HepG2 (cell line): Measurements from ENCODE around the gene NOM1. TPM values are rescaled to one million over a fixed set of nuclear protein-coding genes. Genes with fewer than 3 reads are reported as not detected.

Experiments
- ATAC-seq: fragments of 200-7000 bp; cut with Tn5 transposase; 3 replicates; pipeline ENCODE4 v1.9.1; 2020; ENCODE audit warnings: mild to moderate bottlenecking, moderate library complexity
- BruUV-seq: library from RNA; stranded (reverse); fragments of 400-500 nt; replicated peaks from 2 replicates; lab custom pipeline; 2021; lab: Mats Ljungman, UMichigan
- CTCF ChIA-PET: fragments of 300-600 bp; formaldehyde crosslinking; extraction: SDS; loops from one replicate; lab custom pipeline; 2021; ENCODE audit warnings: low total read pairs, inconsistent platforms, low intra/inter-chr PET ratio; lab: Yijun Ruan, JAX
- POLR2A ChIA-PET: fragments of 350-600 bp; sonication (Branson Sonifier 250); formaldehyde crosslinking; loops from one replicate; lab custom pipeline; 2020; ENCODE audit warnings: antibody characterized with exemption, inconsistent platforms; lab: Yijun Ruan, JAX
- DNase-seq: peaks from one replicate; pipeline ENCODE4 v3.0.0-alpha.2; 2015; ENCODE audit warnings: low spot score
- FAIRE-seq: peaks from 3 replicates; lab custom pipeline; 2011; peaks lifted over from hg19 to GRCh38; lab: Jason Lieb, UNC
- H2AFZ ChIP-seq: one replicate; pipeline ENCODE4 v1.6.1; 2011; ENCODE audit warnings: low read length, inconsistent platforms
- H3K27ac ChIP-seq: fragments of 300-600 bp; 3 replicates; pipeline ENCODE4 v1.8.0; 2011; ENCODE audit warnings: mixed run types, mild to moderate bottlenecking, mixed read lengths, low read length, inconsistent platforms; ENCODE audit not compliant: insufficient read depth; ENCODE audit errors: extremely low read length
- H3K27me3 ChIP-seq, 2 experiments: fragments of 200-600 bp in 1 of 2; 2 replicates in 1 of 2; 3 replicates in 1 of 2; pipeline versions ENCODE4 v1.6.0 to v1.8.0; 2011; ENCODE audit warnings: low read length in 2 of 2, mild to moderate bottlenecking in 2 of 2, moderate library complexity in 2 of 2, inconsistent platforms in 1 of 2; ENCODE audit not compliant: insufficient read depth in 2 of 2, control insufficient read depth in 1 of 2
- H3K36me3 ChIP-seq, 2 experiments: fragments of 200-600 bp in 1 of 2; replicated peaks in 1 of 2; 2 replicates in 1 of 2; 3 replicates in 1 of 2; pipeline versions ENCODE4 v1.5.1 to v1.8.0; 2011; ENCODE audit warnings: low read length in 2 of 2, inconsistent platforms in 1 of 2; ENCODE audit not compliant: insufficient read depth in 2 of 2, control insufficient read depth in 1 of 2
- H3K4me1 ChIP-seq: 2 replicates; pipeline ENCODE4 v1.5.1; 2012; ENCODE audit warnings: low read length, inconsistent platforms; ENCODE audit not compliant: insufficient read depth
- H3K4me2 ChIP-seq: 2 replicates; pipeline ENCODE4 v1.6.0; 2011; ENCODE audit warnings: low read depth, low read length, inconsistent platforms
- H3K4me3 ChIP-seq, 3 experiments: fragments of 200-600 bp in 1 of 3; sonication (generic), shearing (Covaris generic) in 1 of 3; replicated peaks in 1 of 3; 2 replicates each; pipeline ENCODE4 v1.5.1; 2011 to 2016; ENCODE audit warnings: low read length in 3 of 3, inconsistent platforms in 2 of 3, low read depth in 2 of 3, mild to moderate bottlenecking in 2 of 3, control low read depth in 1 of 3, mixed read lengths in 1 of 3; ENCODE audit not compliant: insufficient read depth in 1 of 3
- H3K79me2 ChIP-seq: one replicate; pipeline ENCODE4 v1.6.1; 2011; ENCODE audit warnings: low read length, inconsistent platforms; ENCODE audit not compliant: insufficient read depth
- H3K9ac ChIP-seq: 2 replicates; pipeline ENCODE4 v1.6.0; 2011; ENCODE audit warnings: mild to moderate bottlenecking, low read depth, low read length, inconsistent platforms; ENCODE audit not compliant: insufficient read depth
- H3K9me3 ChIP-seq: 2 replicates; pipeline ENCODE4 v1.5.1; 2012; ENCODE audit warnings: mild to moderate bottlenecking, low read length
- H4K20me1 ChIP-seq: 2 replicates; pipeline ENCODE4 v1.6.0; 2011; ENCODE audit warnings: inconsistent platforms, mild to moderate bottlenecking, low read length, moderate library complexity; ENCODE audit not compliant: insufficient read depth
- ATF1 ChIP-seq: IDR thresholded peaks from 2 replicates; pipeline ENCODE4 v1.6.1; 2016; ENCODE audit warnings: mild to moderate bottlenecking, control low read depth
- GMEB2 ChIP-seq: IDR thresholded peaks from 2 replicates; pipeline ENCODE4 v1.6.1; 2016; ENCODE audit warnings: missing biosample characterization, missing genetic modification reagents, low read depth
- HDAC6 ChIP-seq: fragments of 200-600 bp; sonication (generic); IDR thresholded peaks from 2 replicates; pipeline ENCODE4 v1.7.0; 2017; ENCODE audit warnings: mild to moderate bottlenecking, antibody characterized with exemption, low read length, low read depth
- KDM6A ChIP-seq: IDR thresholded peaks from 2 replicates; pipeline ENCODE4 v1.6.1; 2016; ENCODE audit warnings: low read depth
- MAFF ChIP-seq: IDR thresholded peaks from 2 replicates; pipeline ENCODE4 v1.6.1; 2011; ENCODE audit warnings: low read depth, low read length, improper control_type of control experiment
- NPAS2 ChIP-seq: sonication (generic); formaldehyde crosslinking; IDR thresholded peaks from 2 replicates; pipeline ENCODE4 v1.8.0; 2022; ENCODE audit warnings: mild to moderate bottlenecking, missing genetic modification reagents, borderline replicate concordance
- RXRB ChIP-seq: IDR thresholded peaks from 2 replicates; pipeline ENCODE4 v1.6.1; 2016; ENCODE audit warnings: borderline replicate concordance, missing genetic modification reagents, missing compliant biosample characterization
- SRF ChIP-seq: IDR thresholded peaks from 2 replicates; pipeline ENCODE4 v1.6.1; 2011; ENCODE audit warnings: mild to moderate bottlenecking, low read depth, low read length, moderate library complexity
- TIGD3 ChIP-seq: sonication (generic); formaldehyde crosslinking; IDR thresholded peaks from 2 replicates; pipeline ENCODE4 v1.5.1; 2020; ENCODE audit warnings: mild to moderate bottlenecking, missing genetic modification reagents, borderline replicate concordance
- ZNF451 ChIP-seq: sonication (generic); formaldehyde crosslinking; IDR thresholded peaks from 2 replicates; pipeline ENCODE4 v1.5.0; 2020; ENCODE audit warnings: mild to moderate bottlenecking, missing genetic modification reagents
- ZNF546 ChIP-seq: sonication (generic); formaldehyde crosslinking; conservative IDR thresholded peaks from 2 replicates; pipeline ENCODE4 v1.8.1; 2023; ENCODE audit warnings: mild to moderate bottlenecking, missing genetic modification reagents
- ZNF788 ChIP-seq: sonication (generic); formaldehyde crosslinking; IDR thresholded peaks from 2 replicates; pipeline ENCODE4 v1.5.0; 2020; ENCODE audit warnings: mild to moderate bottlenecking, missing genetic modification reagents, borderline replicate concordance
- WGBS: methylation state at CpG from one replicate; pipeline ENCODE4 v1.1.6; 2017; ENCODE audit warnings: low lambda C conversion rate; 5-methylcytosine and 5-hydroxymethylcytosine counted together
- in situ Hi-C: cut with HindIII; loops from 2 replicates; pipeline ENCODE4 v1.10.0; 2017; ENCODE audit warnings: low pct_unique_long_range_greater_than_20kb; ENCODE audit not compliant: extremely low pct_ligation_motif_present
- intact Hi-C: fragments of 100-400 bp; cut with micrococcal nuclease; formaldehyde crosslinking; loops from one replicate; pipeline ENCODE4 v1.10.0; 2022; ENCODE audit not compliant: unreplicated experiment
- polyA plus RNA-seq, 8 experiments: library from polyadenylated mRNA; depleted of rRNA in 3 of 8; stranded (reverse) in 7 of 8; unstranded in 1 of 8; fragments of >200 nt; fragmentation: Illumina TruSeq in 4 of 8; extraction: Trizol in 4 of 8; gene quantifications; 2 replicates each; pipeline versions ENCODE4 v1.2.1 to v1.2.3, GENCODE V29; 2011 to 2016; ENCODE audit warnings: low read depth in 4 of 8, missing spikeins in 1 of 8, mixed read lengths in 1 of 8; ENCODE audit not compliant: insufficient read depth in 1 of 8
- total RNA-seq, 5 experiments: library from RNA; depleted of rRNA; stranded (reverse); fragments of >200 nt; fragmentation: Illumina TruSeq; extraction: Trizol; gene quantifications; 2 replicates each; pipeline ENCODE4 v1.2.3, GENCODE V29; 2016; ENCODE audit warnings: low read depth in 1 of 5

Gene NOM1
- total and polyA plus RNA-seq, 2 of the 13 experiments (the other 11 are each of a cell fraction or from before 2014, with no cell fraction given): 14.2 to 26.2 TPM

- BruUV-seq: no TSS peak
- H3K4me1 ChIP-seq: peaks cover 63% of the 10 kb centered on the region
- H3K4me2 ChIP-seq: no peak overlapping the region
- ChIA-PET POLR2A (no interaction called here), CTCF (no interaction called here)
- WGBS: 45% methylated on average over 11 of the region's 11 CpGs
- in situ Hi-C loops (no loop called here), intact Hi-C loops (loop anchor here (10.0 kb wide), 1 partner anchor 119 kb away; the partner anchor contains the start of gene UBE3C)
- TF ChIP-seq TIGD3 (CRISPR knock-in tag) (no peak), ZNF546 (CRISPR knock-in tag) (no peak), HDAC6 (no peak), RXRB (CRISPR knock-in tag) (no peak), GMEB2 (CRISPR knock-in tag) (no peak), ATF1 (no peak), MAFF (no peak), SRF (no peak), KDM6A (no peak), ZNF788 (CRISPR knock-in tag) (no peak), NPAS2 (CRISPR knock-in tag) (no peak), ZNF451 (CRISPR knock-in tag) (no peak)
- H3K79me2 ChIP-seq: no peaks in the 10 kb centered on the region
- H3K4me3 ChIP-seq: no peak overlapping the region
- peaks cover 4% of the 10 kb centered on the region; the same call in 1 of the 2 replicates for H4K20me1 ChIP-seq
- ATAC-seq (no peak), FAIRE-seq (no peak), DNase-seq (no peak)
- H3K9me3 ChIP-seq: no peaks in the 10 kb centered on the region
- no peak overlapping the region for H3K27ac ChIP-seq
- H3K36me3 ChIP-seq: no peaks in the 10 kb centered on the region
- H3K27me3 ChIP-seq: peaks cover 19 to 92% of the 10 kb centered on the region in 2 experiments
- H3K9ac ChIP-seq: no peak overlapping the region
- no peak overlapping the region for H2AFZ ChIP-seq
Observed at GRCh38 chr7:157016024-157016351, 66.5 kb downstream of the NOM1 start.
